ENCODE data around the gene SPEF1.

- no peak for TF ChIP-seq CTCF (IDR thresholded peaks at IDR 0.05)
- TF ChIP-seq POLR2A (IDR thresholded peaks at IDR 0.05), result no peak
- no peak for TF ChIP-seq EP300 (IDR thresholded peaks at IDR 0.05)
Measured at GRCh38 chr20:3775457-3776108, 5.7 kb downstream of the SPEF1 start.

Data from tibial nerve (tissue), 4 donors.